K562 (cell line): ENCODE results near the gene KRT35. TPM values are rescaled to one million over a fixed set of nuclear protein-coding genes. Genes with fewer than 3 reads are reported as not detected.

Experiments
- ARID1B ChIP-seq: fragments of 450-650 bp; IDR thresholded peaks from 2 replicates; pipeline ENCODE4 v1.6.1; 2016; ENCODE audit warnings: antibody characterized with exemption, mild to moderate bottlenecking, inconsistent platforms
- C11orf30 ChIP-seq: fragments of 450-650 bp; IDR thresholded peaks from 2 replicates; pipeline ENCODE4 v1.6.1; 2016; ENCODE audit warnings: low read depth, mild to moderate bottlenecking
- KLF16 ChIP-seq: IDR thresholded peaks from 2 replicates; pipeline ENCODE4 v1.6.1; 2016; ENCODE audit warnings: antibody characterized with exemption
- NFRKB ChIP-seq: fragments of 450-650 bp; IDR thresholded peaks from 2 replicates; pipeline ENCODE4 v1.6.1; 2016; ENCODE audit warnings: low read depth
- RFX5 ChIP-seq: IDR thresholded peaks from 2 replicates; pipeline ENCODE4 v1.6.1; 2011; ENCODE audit warnings: low read depth, mild to moderate bottlenecking, improper control_type of control experiment, low read length
- RFX7 ChIP-seq: fragments of 250-450 bp; sonication (Bioruptor Pico); IDR thresholded peaks from 2 replicates; pipeline ENCODE4 v1.5.1; 2021; ENCODE audit warnings: mild to moderate bottlenecking
- SMARCA5 ChIP-seq: fragments of 450-650 bp; IDR thresholded peaks from 2 replicates; pipeline ENCODE4 v1.6.1; 2016
- TAF1 ChIP-seq: IDR thresholded peaks from 2 replicates; pipeline ENCODE4 v1.6.1; 2011; ENCODE audit warnings: mild to moderate bottlenecking, low read length, moderate library complexity; ENCODE audit not compliant: insufficient read depth, control insufficient read depth, severe bottlenecking; ENCODE audit errors: extremely low read depth
- ZNF3 ChIP-seq: fragments of 250-450 bp; sonication (Bioruptor Pico); IDR thresholded peaks from 2 replicates; pipeline ENCODE4 v1.5.0; 2021; ENCODE audit warnings: mild to moderate bottlenecking, moderate library complexity
- ZNF644 ChIP-seq: fragments of 200-800 bp; sonication (Bioruptor generic); IDR thresholded peaks from 2 replicates; pipeline ENCODE4 v1.6.1; 2016; ENCODE audit warnings: low read depth, missing genetic modification characterization, missing compliant biosample characterization
- polyA plus RNA-seq, 8 experiments: library from polyadenylated mRNA; depleted of rRNA in 4 of 8; stranded (reverse) in 5 of 8; unstranded in 3 of 8; fragments of >200 nt; fragmentation: Nextera tagmentation in 2 of 8; fragmentation: Illumina TruSeq in 1 of 8; extraction: Ambion mirVana in 2 of 8; extraction: Trizol in 1 of 8; gene quantifications; 2 replicates each; pipeline versions ENCODE4 v1.2.1 to v1.2.3, GENCODE V29; 2011 to 2014; ENCODE audit warnings: inconsistent platforms in 1 of 8, missing spikeins in 1 of 8
- total RNA-seq, 7 experiments: library from RNA; depleted of rRNA in 6 of 7; stranded (reverse); fragments of >200 nt in 6 of 7; fragmentation: Illumina TruSeq in 2 of 7; extraction: Trizol in 2 of 7; gene quantifications; 2 replicates each; pipeline versions ENCODE4 v1.2.1 to v1.2.3, GENCODE V29; 2011 to 2021; ENCODE audit warnings: low replicate concordance in 1 of 7
- TF ChIP-seq, protein P1 (sequence below), 2 experiments: fragments of 450-650 bp; formaldehyde crosslinking in 1 of 2; IDR thresholded peaks; 2 replicates each; pipeline versions ENCODE4 v1.4.0 to v1.6.1; 2014 to 2020; ENCODE audit warnings: mild to moderate bottlenecking in 2 of 2, borderline replicate concordance in 1 of 2, low read depth in 1 of 2

Gene KRT35
- total and polyA plus RNA-seq, 9 of the 15 experiments (the other 6 are each of a cell fraction or from before 2014, with no cell fraction given): not detected

DNA sequence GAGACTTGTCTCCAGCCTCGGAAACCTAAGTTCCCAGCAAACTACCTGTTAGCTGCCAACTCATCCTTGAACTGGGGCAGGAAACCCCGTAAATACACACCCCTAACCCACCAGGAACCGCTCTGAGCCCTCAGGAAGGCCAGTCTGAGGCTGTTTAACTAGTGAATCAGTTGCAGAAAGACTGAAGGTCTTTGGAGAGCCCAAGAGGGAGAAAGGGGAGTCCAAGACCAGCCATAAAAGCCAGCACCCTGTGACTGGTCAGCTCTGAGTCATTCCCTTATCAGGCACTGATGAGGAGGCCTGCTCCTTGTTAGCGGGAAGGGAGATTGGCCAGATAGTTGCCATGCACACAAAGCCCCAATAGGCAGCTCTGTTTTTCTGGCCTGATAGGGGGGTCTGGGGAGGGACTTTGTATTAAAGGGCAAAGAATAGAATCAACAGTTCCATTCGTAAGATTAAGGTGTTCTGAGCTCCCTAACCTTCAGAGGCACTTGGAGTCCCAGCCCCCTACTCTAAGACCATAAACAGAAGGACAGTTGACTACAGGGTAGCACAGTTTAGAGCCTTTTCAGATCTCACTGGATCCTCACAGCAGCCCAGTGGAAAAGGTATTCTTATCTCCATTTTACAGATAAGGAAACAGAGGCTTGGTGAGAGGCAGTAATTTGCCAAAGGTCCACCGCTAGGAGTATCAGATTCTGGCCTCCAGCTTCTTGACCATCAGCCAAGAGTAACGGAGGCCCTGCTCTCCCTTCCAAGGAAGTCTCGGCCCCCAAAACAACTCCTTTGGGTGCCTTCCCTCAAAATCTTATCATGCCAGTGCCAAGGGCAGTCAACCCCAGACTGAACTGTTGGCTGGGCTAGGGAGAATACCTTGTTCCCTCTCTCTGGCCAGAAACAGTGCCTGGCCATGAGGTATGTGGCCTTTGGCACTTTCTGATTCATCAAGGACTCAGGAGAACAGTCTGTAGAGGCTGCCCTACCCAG is 49.4 kb upstream of the KRT35 start (continued):
- TF ChIP-seq TAF1 (peak; percentile 38), SMARCA5 (0 out of 2 replicates have a peak, but pooled peaks have one; percentile 37), RFX7 (CRISPR knock-in tag) (no peak), ZNF3 (CRISPR knock-in tag) (0 out of 2 replicates have a peak, but pooled peaks have one; percentile 40), C11orf30 (peak; percentile 49; the same call in 1 of the 2 replicates), ARID1B (peak; percentile 96), KLF16 (no peak; the same call in 1 of the 2 replicates), RFX5 (peak; percentile 62), ZNF644 (tag) (peak; percentile 56; the same call in 1 of the 2 replicates), NFRKB (peak; percentile 39)
- TF ChIP-seq, protein P1, sequence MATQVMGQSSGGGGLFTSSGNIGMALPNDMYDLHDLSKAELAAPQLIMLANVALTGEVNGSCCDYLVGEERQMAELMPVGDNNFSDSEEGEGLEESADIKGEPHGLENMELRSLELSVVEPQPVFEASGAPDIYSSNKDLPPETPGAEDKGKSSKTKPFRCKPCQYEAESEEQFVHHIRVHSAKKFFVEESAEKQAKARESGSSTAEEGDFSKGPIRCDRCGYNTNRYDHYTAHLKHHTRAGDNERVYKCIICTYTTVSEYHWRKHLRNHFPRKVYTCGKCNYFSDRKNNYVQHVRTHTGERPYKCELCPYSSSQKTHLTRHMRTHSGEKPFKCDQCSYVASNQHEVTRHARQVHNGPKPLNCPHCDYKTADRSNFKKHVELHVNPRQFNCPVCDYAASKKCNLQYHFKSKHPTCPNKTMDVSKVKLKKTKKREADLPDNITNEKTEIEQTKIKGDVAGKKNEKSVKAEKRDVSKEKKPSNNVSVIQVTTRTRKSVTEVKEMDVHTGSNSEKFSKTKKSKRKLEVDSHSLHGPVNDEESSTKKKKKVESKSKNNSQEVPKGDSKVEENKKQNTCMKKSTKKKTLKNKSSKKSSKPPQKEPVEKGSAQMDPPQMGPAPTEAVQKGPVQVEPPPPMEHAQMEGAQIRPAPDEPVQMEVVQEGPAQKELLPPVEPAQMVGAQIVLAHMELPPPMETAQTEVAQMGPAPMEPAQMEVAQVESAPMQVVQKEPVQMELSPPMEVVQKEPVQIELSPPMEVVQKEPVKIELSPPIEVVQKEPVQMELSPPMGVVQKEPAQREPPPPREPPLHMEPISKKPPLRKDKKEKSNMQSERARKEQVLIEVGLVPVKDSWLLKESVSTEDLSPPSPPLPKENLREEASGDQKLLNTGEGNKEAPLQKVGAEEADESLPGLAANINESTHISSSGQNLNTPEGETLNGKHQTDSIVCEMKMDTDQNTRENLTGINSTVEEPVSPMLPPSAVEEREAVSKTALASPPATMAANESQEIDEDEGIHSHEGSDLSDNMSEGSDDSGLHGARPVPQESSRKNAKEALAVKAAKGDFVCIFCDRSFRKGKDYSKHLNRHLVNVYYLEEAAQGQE (IDR thresholded peaks at IDR 0.05; ENCODE audit: borderline replicate concordance): peak; percentile 77
- TF ChIP-seq, protein P1 (CRISPR knock-in tag; IDR thresholded peaks at IDR 0.05; ENCODE audit: low read depth): no peak
